HG02884 (cell line): ENCODE data around the gene IGSF11.

Experiments
- ATAC-seq: cut with Tn5 transposase; IDR thresholded peaks from one replicate; pipeline ENCODE4 v1.9.1; 2021; ENCODE audit warnings: mild to moderate bottlenecking, moderate library complexity; ENCODE audit not compliant: unreplicated experiment

Gene IGSF11

GRCh38 chr3:118951089-118951488 lies 83.6 kb downstream of the IGSF11 start:
- ATAC-seq = no peak

- ATAC-seq = no peak
Measured at GRCh38 chr3:118949113-118949760, 85.4 kb downstream of the IGSF11 start.

DNA sequence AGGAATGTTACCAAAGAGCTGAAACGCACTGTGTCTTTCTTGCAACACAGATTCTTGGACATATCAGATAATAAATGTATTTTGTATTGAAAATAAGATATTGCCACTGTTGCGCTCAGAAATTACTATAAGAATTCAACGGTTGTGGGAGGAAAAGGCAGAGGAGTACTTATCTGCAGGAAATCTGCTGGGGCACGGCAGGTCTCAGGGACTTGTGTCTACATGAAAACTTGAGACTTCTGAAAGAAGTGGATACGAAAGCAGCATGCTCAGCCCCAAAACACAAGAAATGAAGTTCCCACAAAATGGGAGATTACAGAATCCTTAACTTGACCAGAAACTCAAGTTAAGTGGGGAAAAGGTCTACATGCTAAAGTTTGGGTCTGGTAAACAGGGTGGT lies 86.5 kb downstream of the IGSF11 start:
- no peak for ATAC-seq

GRCh38 chr3:118946449-118946848 lies 88.2 kb downstream of the IGSF11 start:
- ATAC-seq = no peak

DNA sequence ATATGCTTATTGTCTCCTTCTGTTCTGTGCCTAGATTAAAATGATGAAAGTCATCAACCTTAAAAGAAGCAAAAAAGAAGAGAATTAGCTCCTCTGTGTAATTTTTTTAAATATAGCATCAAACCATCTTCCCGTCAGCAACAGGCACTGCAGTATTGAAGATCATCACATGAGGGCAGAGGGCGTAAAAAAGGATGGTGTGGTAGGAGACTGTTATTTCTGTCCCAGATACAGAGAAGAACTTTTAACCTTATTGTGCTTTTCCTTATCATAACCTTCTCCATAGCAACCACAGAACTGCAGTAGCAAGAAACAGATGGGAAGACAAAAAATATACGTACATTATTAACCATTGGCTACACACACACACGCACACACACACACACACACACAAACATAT lies 88.8 kb downstream of the IGSF11 start:
- no peak for ATAC-seq

GRCh38 chr3:118943597-118943996 lies 91.0 kb downstream of the IGSF11 start:
- ATAC-seq = no peak

- ATAC-seq = no peak
Measured at GRCh38 chr3:118942671-118943070, 92.0 kb downstream of the IGSF11 start.

GRCh38 chr3:118942195-118942594 lies 92.5 kb downstream of the IGSF11 start:
- no peak for ATAC-seq

- ATAC-seq = no peak
Measured at GRCh38 chr3:118941236-118941635, 93.4 kb downstream of the IGSF11 start.

GRCh38 chr3:118938183-118938961 lies 96.3 kb downstream of the IGSF11 start:
- ATAC-seq = no peak

DNA sequence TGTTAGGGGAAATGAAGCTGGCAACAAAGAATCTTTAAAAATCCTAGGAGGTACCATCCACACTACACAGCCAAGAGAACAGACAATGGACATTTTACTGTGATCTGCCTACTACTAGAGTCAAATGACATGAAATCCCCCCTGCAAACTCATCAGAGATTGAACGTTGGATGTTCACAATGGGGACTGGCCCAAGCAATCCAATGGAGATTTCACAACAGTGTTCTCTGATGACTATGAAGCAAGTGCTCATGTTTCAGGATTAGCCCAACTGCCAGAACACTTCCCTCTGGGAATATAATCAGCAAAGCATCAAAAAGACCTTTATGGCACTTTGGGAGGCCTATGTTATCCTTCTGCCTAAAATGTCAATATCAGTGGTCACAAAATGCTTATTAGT lies 97.8 kb downstream of the IGSF11 start:
- ATAC-seq = no peak

GRCh38 chr3:118932822-118933558 lies 101.7 kb downstream of the IGSF11 start:
- no peak for ATAC-seq

- ATAC-seq = no peak
Measured at GRCh38 chr3:118931996-118932395, 102.7 kb downstream of the IGSF11 start.

GRCh38 chr3:118927449-118927848 lies 107.2 kb downstream of the IGSF11 start:
- no peak for ATAC-seq

DNA sequence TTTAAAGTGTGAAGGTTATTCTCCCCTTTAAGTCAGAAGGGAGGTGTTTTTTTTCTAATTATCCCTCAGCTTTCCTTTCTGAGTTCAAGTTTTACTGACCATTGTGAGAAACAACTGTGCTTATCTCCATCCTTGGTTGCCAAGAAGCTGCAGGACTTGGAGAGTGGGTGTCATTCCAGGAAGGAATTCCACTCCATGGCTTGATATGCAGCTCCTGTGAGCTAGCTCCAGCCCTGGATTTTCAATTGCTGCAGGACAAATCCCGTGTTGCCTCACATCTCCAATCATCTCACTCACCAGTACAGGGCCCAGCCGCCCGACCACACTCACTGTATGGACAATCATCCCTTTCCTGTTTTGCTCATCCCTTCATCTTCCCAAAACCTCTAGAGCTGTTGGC lies 122.5 kb downstream of the IGSF11 start:
- ATAC-seq = no peak

- ATAC-seq = no peak
Measured at GRCh38 chr3:118910332-118910731, 124.3 kb downstream of the IGSF11 start.

DNA sequence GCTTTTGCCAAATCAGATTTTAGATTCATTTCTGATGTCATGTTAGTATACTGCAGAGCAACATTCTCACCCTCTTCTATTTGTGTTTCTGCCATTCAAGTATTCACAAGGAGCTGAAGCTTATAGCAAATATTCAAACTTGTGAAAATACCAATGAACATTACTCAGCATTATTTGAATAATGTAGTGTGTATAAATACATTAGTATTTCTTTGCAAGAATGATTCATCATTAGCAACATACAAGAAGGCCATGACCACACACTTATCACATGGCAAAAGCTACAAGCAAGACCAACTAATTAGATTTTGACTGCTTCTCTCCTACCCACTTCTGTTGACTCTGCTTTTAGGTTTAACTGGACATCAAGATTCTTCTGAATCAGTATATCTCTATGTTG lies 124.9 kb downstream of the IGSF11 start:
- no peak for ATAC-seq

- no peak for ATAC-seq
Measured at GRCh38 chr3:118907909-118908308, 126.7 kb downstream of the IGSF11 start.

- ATAC-seq = no peak
Measured at GRCh38 chr3:118900737-118901525, 133.7 kb downstream of the IGSF11 start.

GRCh38 chr3:118890206-118890605 lies 144.4 kb downstream of the IGSF11 start:
- ATAC-seq = no peak

- ATAC-seq = no peak
Measured at GRCh38 chr3:118889691-118890090, 145.0 kb downstream of the IGSF11 start.
